ENCODE results near the gene SOX6. TPM values are rescaled to one million over a fixed set of nuclear protein-coding genes. Genes with fewer than 3 reads are reported as not detected.

SOX6 gene
- total and polyA plus RNA-seq, 2 donors (not counting 3 experiments of a cell fraction or from before 2014, with no cell fraction given): 0.14 to 3.7 TPM

DNA sequence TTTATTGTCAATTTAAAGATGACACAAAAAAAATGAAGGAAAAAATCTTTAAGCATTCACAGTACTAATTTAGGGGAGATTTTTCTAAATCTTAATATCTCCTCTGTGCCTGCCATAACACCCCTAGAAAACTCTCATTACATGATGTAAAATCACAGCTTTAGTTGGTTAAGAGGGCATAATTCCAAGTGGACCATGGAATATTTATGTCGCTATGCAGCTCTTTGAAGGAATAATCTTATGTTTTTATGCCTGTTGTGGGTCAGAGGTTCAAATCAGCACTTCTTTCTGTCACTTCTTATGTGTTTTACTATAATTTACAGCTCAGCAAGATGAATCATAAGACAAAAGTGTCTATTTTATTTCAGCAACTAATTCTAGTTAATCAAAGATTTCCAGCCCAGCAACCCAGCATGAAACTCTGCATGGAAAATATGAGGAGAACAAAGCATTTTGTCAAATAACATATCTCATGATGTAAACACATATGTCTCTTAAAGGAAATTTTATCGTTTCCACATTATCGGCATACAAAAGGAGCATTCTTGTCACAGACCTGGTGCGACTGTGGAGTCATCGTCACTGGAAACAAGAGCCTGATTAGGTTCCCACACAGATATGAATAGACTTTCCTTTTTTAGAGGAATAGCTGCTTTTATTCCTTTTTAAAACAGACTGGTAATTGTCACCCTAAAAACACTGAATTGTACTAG, 274.8 kb downstream of the SOX6 start:
- H3K79me2 ChIP-seq (ENCODE audit: control insufficient read depth, insufficient read depth, low read length): no peaks in the 10 kb centered on the region
- ChIA-PET POLR2A (no interaction called here), CTCF (no interaction called here)
- no peak overlapping the region for H3K27ac ChIP-seq (ENCODE audit: insufficient read depth, low read depth, low read length)
- DNase-seq (ENCODE audit: low read depth, low spot score) (no peak), FAIRE-seq (no peak)
- no TSS peak for BruUV-seq (replicated peaks)
- no peaks in the 10 kb centered on the region for H3K9me1 ChIP-seq (replicated peaks; ENCODE audit: control insufficient read depth, extremely low read depth, insufficient read depth, low read length)
- no peaks in the 10 kb centered on the region for H3K4me1 ChIP-seq (ENCODE audit: control insufficient read depth, extremely low read depth, insufficient read depth, low read length)
- H3K4me2 ChIP-seq (ENCODE audit: insufficient read depth, low read length): no peak overlapping the region
- no peak overlapping the region for H3K4me3 ChIP-seq (replicated peaks in 1 of 3; ENCODE audit: insufficient read depth in 1 of 3, low read depth in 1 of 3, low read length in 3 of 3)
- H3K9me3 ChIP-seq (replicated peaks; ENCODE audit: control insufficient read depth, insufficient read depth, low read length): no peaks in the 10 kb centered on the region
- no peaks in the 10 kb centered on the region for H3K36me3 ChIP-seq (ENCODE audit: control insufficient read depth in 2 of 2, extremely low read depth in 1 of 2, insufficient read depth in 2 of 2, low read length in 2 of 2)
- TF ChIP-seq GATA2 (IDR thresholded peaks at IDR 0.05; ENCODE audit: insufficient read depth, insufficient read length, low read depth, low read length) (no peak), POLR2AphosphoS5 (IDR thresholded peaks at IDR 0.05; ENCODE audit: insufficient read depth, low read depth, low read length) (no peak), MYC (IDR thresholded peaks at IDR 0.05; ENCODE audit: low read depth, low read length) (no peak)
- TF ChIP-seq, protein P1, sequence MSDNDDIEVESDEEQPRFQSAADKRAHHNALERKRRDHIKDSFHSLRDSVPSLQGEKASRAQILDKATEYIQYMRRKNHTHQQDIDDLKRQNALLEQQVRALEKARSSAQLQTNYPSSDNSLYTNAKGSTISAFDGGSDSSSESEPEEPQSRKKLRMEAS (IDR thresholded peaks at IDR 0.05; ENCODE audit: insufficient read depth, insufficient read length): no peak
- dilution Hi-C loops (cut with MboI; ENCODE audit: extremely low pct_ligation_motif_present, low sequenced_read_pairs): no loop called here
- H3K27me3 ChIP-seq (ENCODE audit: control insufficient read depth in 2 of 2, insufficient read depth in 2 of 2, low read length in 2 of 2): no peaks in the 10 kb centered on the region
- no peak overlapping the region for H2AFZ ChIP-seq (ENCODE audit: low read depth, low read length)
- intact Hi-C loops (cut with micrococcal nuclease): no loop called here
- no peaks in the 10 kb centered on the region for H4K20me1 ChIP-seq (replicated peaks; ENCODE audit: control insufficient read depth, extremely low read depth, insufficient read depth, low read length)
- H3K9ac ChIP-seq (replicated peaks; ENCODE audit: extremely low read depth, insufficient read depth, low read length): no peak overlapping the region

DNA sequence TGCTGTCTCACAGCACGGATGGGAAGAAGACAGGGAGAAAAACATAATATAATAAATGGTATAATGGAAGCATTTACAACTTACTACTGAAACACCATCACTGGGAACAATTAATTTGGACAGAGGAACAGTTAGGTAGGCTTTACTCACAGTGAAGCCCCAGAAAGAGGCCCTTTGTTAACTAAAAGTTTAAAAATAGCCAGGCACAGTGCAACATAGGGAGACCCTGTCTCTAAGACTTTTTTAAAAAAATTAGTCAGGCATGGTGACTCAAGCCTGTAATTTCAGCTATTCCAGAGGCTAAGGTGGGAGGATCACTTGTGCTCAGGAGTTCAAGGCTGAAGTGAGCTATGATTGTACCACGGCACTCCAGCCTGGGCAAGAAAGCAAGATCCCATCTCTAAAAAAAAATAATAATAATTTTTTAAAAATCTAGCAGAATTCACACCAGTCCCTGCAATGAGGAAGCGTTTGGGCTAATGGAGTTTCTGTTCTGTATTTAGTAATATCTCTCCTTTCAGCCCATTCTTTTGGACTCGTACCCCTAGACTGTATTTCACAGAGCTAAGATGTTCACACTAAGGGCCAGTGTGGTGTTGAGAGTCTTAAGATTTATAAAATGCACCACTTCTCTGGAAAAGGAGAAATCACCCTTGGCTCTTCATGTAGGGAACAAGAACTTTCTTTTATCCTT, 275.5 kb downstream of the SOX6 start:
- dilution Hi-C loops (cut with MboI; ENCODE audit: extremely low pct_ligation_motif_present, low sequenced_read_pairs): no loop called here
- CTCF ChIA-PET: no interaction called here
- no peak for FAIRE-seq

More for the DNA sequence above, 275.5 kb downstream of the SOX6 start:
- no TSS peak for BruUV-seq (replicated peaks)
- H3K27me3 ChIP-seq (ENCODE audit: control insufficient read depth in 2 of 2, insufficient read depth in 2 of 2, low read length in 2 of 2): no peaks in the 10 kb centered on the region
- no peak overlapping the region for H3K9ac ChIP-seq (replicated peaks; ENCODE audit: extremely low read depth, insufficient read depth, low read length)
- H3K27ac ChIP-seq (ENCODE audit: insufficient read depth, low read depth, low read length): no peak overlapping the region
- no peaks in the 10 kb centered on the region for H3K9me1 ChIP-seq (replicated peaks; ENCODE audit: control insufficient read depth, extremely low read depth, insufficient read depth, low read length)
- no peak overlapping the region for H3K4me3 ChIP-seq (replicated peaks in 1 of 3; ENCODE audit: insufficient read depth in 1 of 3, low read depth in 1 of 3, low read length in 3 of 3)
- no peak for TF ChIP-seq POLR2AphosphoS5 (IDR thresholded peaks at IDR 0.05; ENCODE audit: insufficient read depth, low read depth, low read length)
- TF ChIP-seq, protein P2, sequence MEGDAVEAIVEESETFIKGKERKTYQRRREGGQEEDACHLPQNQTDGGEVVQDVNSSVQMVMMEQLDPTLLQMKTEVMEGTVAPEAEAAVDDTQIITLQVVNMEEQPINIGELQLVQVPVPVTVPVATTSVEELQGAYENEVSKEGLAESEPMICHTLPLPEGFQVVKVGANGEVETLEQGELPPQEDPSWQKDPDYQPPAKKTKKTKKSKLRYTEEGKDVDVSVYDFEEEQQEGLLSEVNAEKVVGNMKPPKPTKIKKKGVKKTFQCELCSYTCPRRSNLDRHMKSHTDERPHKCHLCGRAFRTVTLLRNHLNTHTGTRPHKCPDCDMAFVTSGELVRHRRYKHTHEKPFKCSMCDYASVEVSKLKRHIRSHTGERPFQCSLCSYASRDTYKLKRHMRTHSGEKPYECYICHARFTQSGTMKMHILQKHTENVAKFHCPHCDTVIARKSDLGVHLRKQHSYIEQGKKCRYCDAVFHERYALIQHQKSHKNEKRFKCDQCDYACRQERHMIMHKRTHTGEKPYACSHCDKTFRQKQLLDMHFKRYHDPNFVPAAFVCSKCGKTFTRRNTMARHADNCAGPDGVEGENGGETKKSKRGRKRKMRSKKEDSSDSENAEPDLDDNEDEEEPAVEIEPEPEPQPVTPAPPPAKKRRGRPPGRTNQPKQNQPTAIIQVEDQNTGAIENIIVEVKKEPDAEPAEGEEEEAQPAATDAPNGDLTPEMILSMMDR (IDR thresholded peaks at IDR 0.05; ENCODE audit: extremely low read depth in 1 of 2, insufficient read depth in 1 of 2, low read depth in 1 of 2, low read length in 2 of 2): no peak
- no peak for TF ChIP-seq POLR2A (IDR thresholded peaks at IDR 0.05; ENCODE audit: low read depth, low read length)
- TF ChIP-seq EZH2 (IDR thresholded peaks at IDR 0.05; ENCODE audit: borderline replicate concordance, low read depth, low read length, severe bottlenecking): no peak
- no peak for TF ChIP-seq GATA2 (IDR thresholded peaks at IDR 0.05; ENCODE audit: insufficient read depth, insufficient read length, low read depth, low read length)
- no peak for TF ChIP-seq JUN (IDR thresholded peaks at IDR 0.05; ENCODE audit: borderline replicate concordance, insufficient read depth, insufficient read length, low read depth)
- no peak for TF ChIP-seq MYC (IDR thresholded peaks at IDR 0.05; ENCODE audit: low read depth, low read length)
- TF ChIP-seq, protein P1 (IDR thresholded peaks at IDR 0.05; ENCODE audit: insufficient read depth, insufficient read length): no peak
- no peak for TF ChIP-seq FOS (IDR thresholded peaks at IDR 0.05; ENCODE audit: borderline replicate concordance, insufficient read depth, low read length)
- POLR2A ChIA-PET: no interaction called here
- H2AFZ ChIP-seq (ENCODE audit: low read depth, low read length): no peak overlapping the region
- no peaks in the 10 kb centered on the region for H3K9me3 ChIP-seq (replicated peaks; ENCODE audit: control insufficient read depth, insufficient read depth, low read length)
- no peaks in the 10 kb centered on the region for H3K79me2 ChIP-seq (ENCODE audit: control insufficient read depth, insufficient read depth, low read length)
- no peaks in the 10 kb centered on the region for H3K4me1 ChIP-seq (ENCODE audit: control insufficient read depth, extremely low read depth, insufficient read depth, low read length)
- no peaks in the 10 kb centered on the region for H3K36me3 ChIP-seq (ENCODE audit: control insufficient read depth in 2 of 2, extremely low read depth in 1 of 2, insufficient read depth in 2 of 2, low read length in 2 of 2)
- no peaks in the 10 kb centered on the region for H4K20me1 ChIP-seq (replicated peaks; ENCODE audit: control insufficient read depth, extremely low read depth, insufficient read depth, low read length)
- DNase-seq (ENCODE audit: low read depth, low spot score): no peak
- H3K4me2 ChIP-seq (ENCODE audit: insufficient read depth, low read length): no peak overlapping the region
- intact Hi-C loops (cut with micrococcal nuclease): no loop called here
